GM21526 (cell line): ENCODE measurements around the gene FXYD5.

Experiments
- ATAC-seq: cut with Tn5 transposase; IDR thresholded peaks from one replicate; pipeline ENCODE4 v1.9.1; 2021; ENCODE audit warnings: moderate library complexity; ENCODE audit not compliant: unreplicated experiment, low FRiP score

The FXYD5 gene

GRCh38 chr19:35154525-35155406, at the start of gene FXYD5:
Gene FXYD5 (plus strand): TSS chr19:35154735. CDS start chr19:35155551, 816 bp downstream.
- ATAC-seq, result no peak

- no peak for ATAC-seq
Measured at GRCh38 chr19:35105047-35105410, 49.5 kb upstream of the FXYD5 start.

- ATAC-seq, result no peak
Measured at GRCh38 chr19:35105411-35106290, 48.9 kb upstream of the FXYD5 start.

- no peak for ATAC-seq
Measured at GRCh38 chr19:35106291-35106583, 48.3 kb upstream of the FXYD5 start.

- no peak for ATAC-seq
Measured at GRCh38 chr19:35106898-35107541, 47.5 kb upstream of the FXYD5 start.

- no peak for ATAC-seq
Measured at GRCh38 chr19:35107545-35107944, 47.0 kb upstream of the FXYD5 start.

GRCh38 chr19:35108730-35109129, 45.8 kb upstream of the FXYD5 start:
- ATAC-seq, result no peak

GRCh38 chr19:35109395-35110112, 45.0 kb upstream of the FXYD5 start:
- no peak for ATAC-seq

- ATAC-seq, result no peak
Measured at GRCh38 chr19:35110974-35111373, 43.6 kb upstream of the FXYD5 start.

- no peak for ATAC-seq
Measured at GRCh38 chr19:35112995-35113688, 41.4 kb upstream of the FXYD5 start.

GRCh38 chr19:35114353-35115176, 40.0 kb upstream of the FXYD5 start:
- ATAC-seq, result no peak

- ATAC-seq, result no peak
Measured at GRCh38 chr19:35115177-35115951, 39.2 kb upstream of the FXYD5 start, which contains the start of gene FXYD3. Gene FXYD3 (plus strand): TSS chr19:35115823. CDS start chr19:35119377, 3,554 bp downstream.

- ATAC-seq, result no peak
Measured at GRCh38 chr19:35116072-35116801, 38.3 kb upstream of the FXYD5 start.

- no peak for ATAC-seq
Measured at GRCh38 chr19:35117116-35117515, 37.4 kb upstream of the FXYD5 start.

GRCh38 chr19:35117799-35118198, 36.7 kb upstream of the FXYD5 start:
- ATAC-seq, result no peak

GRCh38 chr19:35118268-35119020, 36.1 kb upstream of the FXYD5 start:
- ATAC-seq, result no peak

GRCh38 chr19:35119091-35119490, 35.4 kb upstream of the FXYD5 start:
- no peak for ATAC-seq
